ENCODE results near the gene CIT. TPM values are rescaled to one million over a fixed set of nuclear protein-coding genes. Genes with fewer than 3 reads are reported as not detected.

CIT gene
- total and polyA plus RNA-seq, 9 of the 15 experiments (the other 6 are each of a cell fraction or from before 2014, with no cell fraction given), result 1.1 to 46.7 (median 21.3) TPM

GRCh38 chr12:119817546-119818343 lies 59.4 kb downstream of the CIT start (continued):
- TF ChIP-seq ZNF592 (IDR thresholded peaks at IDR 0.05), result no peak

- Histone ChIP-seq H3K4me3 (no peak overlapping the region), H3K36me3 (ENCODE audit: control insufficient read depth, insufficient read depth, low read length) (peaks cover 13% of the 10 kb centered on the region; the same call in 2 of the 3 replicates), H3K4me1 (replicated peaks in 1 of 2; ENCODE audit: control insufficient read depth in 2 of 2, insufficient read depth in 2 of 2, low read length in 2 of 2) (peaks cover 0 to 4% of the 10 kb centered on the region in 2 experiments; a peak in 2 of 5 replicates), H3K27ac (ENCODE audit: extremely low read depth, low read depth, low read length) (no peak overlapping the region), H2AFZ (ENCODE audit: low read depth, low read length) (no peak overlapping the region), H3K9ac (ENCODE audit: insufficient read depth in 1 of 2, low read depth in 2 of 2, low read length in 2 of 2) (no peak overlapping the region), H3K79me2 (ENCODE audit: control insufficient read depth, insufficient read depth, low read length) (no peaks in the 10 kb centered on the region), H3K4me2 (ENCODE audit: insufficient read depth, low read length) (no peak overlapping the region), H3K9me3 (replicated peaks; ENCODE audit: control insufficient read depth, insufficient read depth, low read depth, low read length) (no peaks in the 10 kb centered on the region), H4K20me1 (replicated peaks; ENCODE audit: control insufficient read depth, insufficient read depth, low read length) (no peaks in the 10 kb centered on the region), H3K9me1 (ENCODE audit: control insufficient read depth, insufficient read depth, low read length) (no peaks in the 10 kb centered on the region), H3K27me3 (ENCODE audit: control insufficient read depth in 2 of 2, insufficient read depth in 2 of 2, low read length in 2 of 2) (no peaks in the 10 kb centered on the region)
- in situ Hi-C loops (cut with MboI) (no loop called here), intact Hi-C loops (cut with micrococcal nuclease) (no loop called here)
- no TSS peak for BruUV-seq (replicated peaks)
- TF ChIP-seq ZKSCAN1 (IDR thresholded peaks at IDR 0.05; ENCODE audit: low read depth, low read length) (no peak), WHSC1 (IDR thresholded peaks at IDR 0.05; ENCODE audit: low read length) (no peak)
- FAIRE-seq (no peak), ATAC-seq (no peak), DNase-seq (ENCODE audit: extremely low read depth in 1 of 4, low spot score in 3 of 4) (no peak)
- CTCF ChIA-PET (ENCODE audit: low intra/inter-chr PET ratio), result no interaction called here
- WGBS (ENCODE audit: insufficient coverage, low coverage, missing lambda C conversion rate), result 81% methylated on average over 2 of the region's 2 CpGs
- POLR2A ChIA-PET, result no interaction called here
Observed at GRCh38 chr12:119809023-119809422, 68.1 kb downstream of the CIT start.

Data from K562 (cell line).